A549 treated with dexamethasone at 1 μM for 4 hours (cell line): ENCODE data around the gene SH2D4B. TPM values are rescaled to one million over a fixed set of nuclear protein-coding genes. Genes with fewer than 3 reads are reported as not detected.

Experiments
- total RNA-seq: library from RNA; stranded (reverse); fragments of 200-300 nt; extraction: Qiagen RNA extraction; gene quantifications from 5 replicates; pipeline ENCODE4 v1.2.3, GENCODE V29; 2022

The SH2D4B gene
- 0.05 to 0.19 TPM (median 0.07 TPM) in 5 replicates for total RNA-seq

GRCh38 chr10:80537736-80538480 is at the start of gene SH2D4B:
Gene SH2D4B, plus strand, starts transcription at chr10:80537902. Its CDS starts 430 bp downstream, at chr10:80538332.

Other genes starting within 250 kb of the SH2D4B start
- gene MAT1A, start 248.2 kb upstream of the SH2D4B start, total RNA-seq, result 0.04 to 0.11 TPM (median 0.04 TPM) in 5 replicates
- gene DYDC1, start 181.1 kb upstream of the SH2D4B start, total RNA-seq, result not detected in 5 replicates
- 0.05 to 0.06 TPM in 2 of 5 replicates, not detected in the others for gene DYDC2, start 181.1 kb upstream of the SH2D4B start, total RNA-seq
- 43.9 to 47.6 TPM (median 45.0 TPM) in 5 replicates for gene PRXL2A, start 129.4 kb upstream of the SH2D4B start, total RNA-seq
- 89.2 to 130 TPM (median 126 TPM) in 5 replicates for gene TSPAN14, start 83.6 kb upstream of the SH2D4B start, total RNA-seq